ENCODE measurements around the gene JAZF1.

JAZF1 gene

GRCh38 chr7:27835376-27835775 is 345.2 kb downstream of the JAZF1 start:
- no peak for DNase-seq (ENCODE audit: low read depth)

GRCh38 chr7:27834179-27834921 is 346.2 kb downstream of the JAZF1 start:
- no peak for DNase-seq (ENCODE audit: low read depth)

- no peak for DNase-seq (ENCODE audit: low read depth)
Observed at GRCh38 chr7:27826357-27826756, 354.2 kb downstream of the JAZF1 start.

GRCh38 chr7:27825891-27826290 is 354.7 kb downstream of the JAZF1 start:
- DNase-seq (ENCODE audit: low read depth), result no peak

- DNase-seq (ENCODE audit: low read depth), result no peak
Observed at GRCh38 chr7:27822245-27822644, 358.4 kb downstream of the JAZF1 start.

- no peak for DNase-seq (ENCODE audit: low read depth)
Observed at GRCh38 chr7:27812706-27813105, 367.9 kb downstream of the JAZF1 start.

- DNase-seq (ENCODE audit: low read depth), result no peak
Observed at GRCh38 chr7:27810186-27810585, 370.4 kb downstream of the JAZF1 start.

GRCh38 chr7:27808626-27809025 is 372.0 kb downstream of the JAZF1 start:
- DNase-seq (ENCODE audit: low read depth), result no peak

GRCh38 chr7:27804139-27804538 is 376.5 kb downstream of the JAZF1 start:
- DNase-seq (ENCODE audit: low read depth), result no peak

- DNase-seq (ENCODE audit: low read depth), result no peak
Observed at GRCh38 chr7:27802999-27803398, 377.6 kb downstream of the JAZF1 start.

GRCh38 chr7:27799212-27799611 is 381.4 kb downstream of the JAZF1 start:
- no peak for DNase-seq (ENCODE audit: low read depth)

- DNase-seq (ENCODE audit: low read depth), result no peak
Observed at GRCh38 chr7:27795977-27796376, 384.6 kb downstream of the JAZF1 start.

- DNase-seq (ENCODE audit: low read depth), result no peak
Observed at GRCh38 chr7:27793780-27794179, 386.8 kb downstream of the JAZF1 start.

- DNase-seq (ENCODE audit: low read depth), result no peak
Observed at GRCh38 chr7:27788437-27788836, 392.2 kb downstream of the JAZF1 start.

GRCh38 chr7:27784399-27785053 is 396.1 kb downstream of the JAZF1 start:
- DNase-seq (ENCODE audit: low read depth), result no peak

- no peak for DNase-seq (ENCODE audit: low read depth)
Observed at GRCh38 chr7:27782849-27783248, 397.7 kb downstream of the JAZF1 start.

- DNase-seq (ENCODE audit: low read depth), result no peak
Observed at GRCh38 chr7:27781188-27781587, 399.4 kb downstream of the JAZF1 start.
